Nucleus accumbens (tissue), 56 donors: ENCODE measurements around the gene MAML3.

Source experiments
- DNase-seq, 56 donors: peaks; one replicate each; lab custom pipeline; 2025; lab: John Stamatoyannopoulos, UW

The MAML3 gene

DNA sequence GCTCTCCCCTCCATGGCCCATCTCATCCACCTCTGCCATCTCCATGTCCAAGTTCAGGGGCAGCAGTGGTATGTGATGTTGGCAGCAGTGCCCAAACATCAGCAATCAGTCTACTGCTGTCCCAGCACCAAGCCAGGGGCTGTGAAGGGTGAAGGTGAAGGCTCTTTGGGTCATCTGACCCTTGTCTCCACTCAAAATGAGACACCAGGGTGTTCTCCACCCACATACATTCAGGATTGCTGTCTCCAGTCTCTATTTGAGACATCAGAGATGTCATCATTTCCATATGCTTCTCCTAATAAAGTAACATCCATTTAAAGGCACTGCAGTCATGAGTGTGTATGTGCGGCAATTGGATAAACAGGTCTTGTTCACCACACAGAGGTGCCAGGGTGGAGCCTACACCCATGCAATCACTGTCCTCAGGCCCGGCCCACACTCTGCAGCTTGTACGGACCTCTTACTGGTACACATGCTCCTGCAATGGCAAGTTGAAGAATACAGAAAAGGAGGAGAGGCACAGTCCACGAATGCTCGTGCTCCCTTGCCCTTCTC, 22.2 kb downstream of the MAML3 start:
- DNase-seq, result no peak

GRCh38 chr4:140130677-140131076, 23.3 kb downstream of the MAML3 start:
- DNase-seq, result no peak

- DNase-seq, result no peak
Measured at GRCh38 chr4:140127422-140127821, 26.6 kb downstream of the MAML3 start.

DNA sequence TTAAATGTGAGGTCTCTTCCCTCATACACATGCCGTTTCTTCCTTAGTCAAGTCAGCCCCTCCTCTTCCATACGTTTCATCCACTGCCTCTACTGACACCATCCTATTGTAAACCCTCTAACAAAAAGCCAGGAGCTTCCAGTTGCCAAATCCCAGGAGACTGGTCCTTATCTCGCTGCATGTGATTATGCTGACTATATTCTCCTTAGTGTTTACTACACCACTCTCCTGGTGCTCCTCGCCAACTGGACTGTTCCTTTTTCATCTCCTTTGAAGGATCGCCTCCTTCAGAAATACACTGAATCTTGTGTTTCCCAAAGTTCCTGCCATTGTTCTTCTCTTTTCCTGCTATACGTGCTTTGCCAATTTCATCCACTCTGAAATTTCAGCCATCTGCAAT, 27.7 kb downstream of the MAML3 start:
- no peak for DNase-seq

DNA sequence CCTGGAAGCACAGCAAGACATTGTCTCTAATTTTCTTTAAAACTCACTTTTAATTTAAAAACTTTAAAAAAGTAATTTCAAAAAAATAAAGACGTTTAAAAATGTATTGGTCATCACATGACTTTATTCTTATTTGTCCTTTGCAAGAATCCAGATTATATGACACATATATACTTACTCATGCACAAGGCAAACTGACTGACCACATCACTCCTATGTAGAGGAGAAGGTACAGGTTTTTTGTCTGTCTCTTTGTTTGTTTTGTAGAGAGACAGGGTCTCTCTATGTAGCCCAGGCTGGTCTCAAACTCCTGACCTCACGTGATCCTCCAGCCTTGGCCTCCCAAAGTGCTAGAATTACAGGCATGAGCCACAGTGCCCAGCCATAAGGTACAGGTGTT, 28.6 kb downstream of the MAML3 start:
- DNase-seq, result no peak

DNA sequence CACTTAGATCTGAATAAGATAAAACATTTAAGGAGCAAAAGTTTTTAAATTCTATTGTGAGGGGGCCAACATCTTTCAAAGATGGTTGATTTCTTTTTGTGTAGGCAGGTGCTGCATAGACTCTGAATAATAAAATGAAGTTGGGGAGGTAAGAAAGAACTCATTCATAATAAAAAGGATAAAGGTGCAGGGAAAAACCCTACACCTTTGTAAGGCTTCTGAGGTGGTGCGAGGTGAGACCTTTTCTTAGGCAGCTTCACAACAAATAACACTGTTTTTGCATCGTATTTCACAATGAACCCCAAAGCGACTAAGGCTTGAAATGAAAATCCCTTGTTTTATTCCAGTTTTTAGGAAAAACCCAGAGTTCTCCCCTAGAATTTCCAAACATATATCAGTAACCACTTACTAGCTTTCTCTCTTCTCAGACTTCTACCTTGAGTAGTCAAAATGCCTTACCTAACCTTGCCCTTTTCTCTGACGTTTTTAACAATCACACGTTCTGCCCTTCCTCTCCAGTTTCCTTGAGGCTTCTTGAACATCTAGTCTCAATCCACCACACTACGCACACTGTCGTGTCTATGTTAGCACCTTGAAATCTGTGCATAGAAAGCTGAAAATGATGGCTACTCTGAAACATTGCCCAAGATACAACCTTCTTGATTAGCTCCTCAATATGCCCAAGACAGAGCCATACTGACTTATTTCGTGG, 30.2 kb downstream of the MAML3 start:
- no peak for DNase-seq

DNA sequence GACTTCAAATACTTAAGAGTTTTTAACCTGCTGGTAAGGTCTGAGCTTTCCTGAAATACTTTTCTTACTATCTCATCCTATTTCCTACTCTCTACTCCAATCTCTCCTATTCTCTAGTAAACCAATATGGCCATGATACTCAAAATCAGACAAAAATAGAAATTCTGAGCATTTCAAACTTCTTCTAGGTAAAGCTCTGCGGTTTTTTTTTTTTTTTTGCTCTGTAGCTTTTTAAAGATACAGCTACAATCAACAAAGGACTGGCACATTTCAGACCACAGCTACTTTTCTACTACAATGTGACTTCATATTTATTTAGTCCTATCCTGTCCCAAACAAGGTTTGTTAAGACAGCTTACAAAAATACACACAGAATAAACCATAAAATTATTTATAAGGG, 31.1 kb downstream of the MAML3 start:
- no peak for DNase-seq

GRCh38 chr4:140121646-140122045, 32.3 kb downstream of the MAML3 start:
- no peak for DNase-seq

GRCh38 chr4:140118931-140119640, 34.9 kb downstream of the MAML3 start:
- DNase-seq, result no peak

GRCh38 chr4:140117947-140118346, 36.0 kb downstream of the MAML3 start:
- DNase-seq, result no peak

DNA sequence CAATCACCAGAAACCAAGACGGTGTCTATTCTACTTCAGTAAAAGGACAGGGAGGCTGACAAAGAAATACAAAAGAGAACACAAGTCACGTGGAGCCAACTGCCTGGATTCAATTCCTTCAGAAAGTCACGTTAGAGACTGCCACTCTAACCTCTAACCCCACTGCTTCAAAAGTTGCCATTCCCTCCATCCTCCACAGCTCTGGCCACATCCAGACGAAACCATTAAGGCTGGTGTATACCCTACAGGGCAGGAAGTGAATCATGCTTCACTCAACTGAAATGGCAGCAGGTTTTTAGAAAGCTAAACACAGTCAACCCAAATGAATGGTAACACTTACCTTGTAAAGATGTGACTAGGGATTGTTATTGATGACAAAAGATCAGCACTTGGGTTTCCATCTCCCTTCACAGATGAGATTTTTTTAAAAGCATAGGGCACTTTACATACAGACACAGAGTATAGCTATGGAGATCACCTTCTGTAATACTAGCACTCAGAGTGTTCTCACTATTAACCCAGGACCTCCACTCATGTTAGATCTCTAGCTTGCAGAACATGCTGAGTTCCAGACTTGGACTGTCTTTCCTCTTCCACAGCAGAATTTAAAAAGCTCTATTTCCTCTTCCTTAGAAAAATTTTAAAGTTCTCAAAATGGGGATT, 37.4 kb downstream of the MAML3 start:
- DNase-seq, result no peak

GRCh38 chr4:140115140-140115539, 38.8 kb downstream of the MAML3 start:
- no peak for DNase-seq

DNA sequence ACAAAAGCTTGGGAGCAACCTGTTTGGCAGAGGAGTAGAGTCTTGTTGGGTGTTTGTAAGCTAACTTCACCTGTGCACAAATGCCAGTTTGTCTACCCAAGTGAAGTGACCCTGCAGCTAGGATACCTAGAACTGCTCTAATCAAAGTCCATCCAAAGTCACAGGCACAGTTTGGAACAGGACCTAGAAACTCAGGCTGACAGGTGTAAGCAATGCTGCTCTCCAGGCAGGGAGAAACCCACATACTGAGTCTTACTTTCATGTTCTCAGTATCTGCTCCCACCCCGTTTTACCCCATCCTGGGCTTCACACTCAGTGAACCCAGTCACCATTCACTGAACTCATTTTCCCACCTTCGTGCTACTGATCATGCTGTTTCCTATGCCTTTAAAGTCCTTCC, 40.3 kb downstream of the MAML3 start:
- DNase-seq, result no peak

DNA sequence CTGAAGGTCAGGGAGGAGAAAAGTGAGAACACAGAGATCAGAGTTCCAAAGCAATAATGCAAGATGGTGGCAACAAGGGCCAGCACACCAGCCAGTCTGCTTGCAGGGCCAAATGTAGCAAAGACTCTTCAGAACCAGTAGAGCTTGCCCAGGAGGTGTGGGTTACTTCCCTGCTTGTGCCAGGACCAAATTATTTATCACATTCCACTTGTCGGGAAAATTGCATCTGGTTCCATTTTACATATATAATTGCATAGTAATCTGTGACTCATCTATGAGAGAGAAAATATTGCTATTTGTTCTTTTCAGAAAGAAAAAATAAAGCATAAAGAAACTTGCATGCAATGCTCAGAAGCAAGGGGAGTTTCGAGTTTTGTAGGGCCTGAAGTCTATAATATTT, 41.4 kb downstream of the MAML3 start:
- no peak for DNase-seq

DNA sequence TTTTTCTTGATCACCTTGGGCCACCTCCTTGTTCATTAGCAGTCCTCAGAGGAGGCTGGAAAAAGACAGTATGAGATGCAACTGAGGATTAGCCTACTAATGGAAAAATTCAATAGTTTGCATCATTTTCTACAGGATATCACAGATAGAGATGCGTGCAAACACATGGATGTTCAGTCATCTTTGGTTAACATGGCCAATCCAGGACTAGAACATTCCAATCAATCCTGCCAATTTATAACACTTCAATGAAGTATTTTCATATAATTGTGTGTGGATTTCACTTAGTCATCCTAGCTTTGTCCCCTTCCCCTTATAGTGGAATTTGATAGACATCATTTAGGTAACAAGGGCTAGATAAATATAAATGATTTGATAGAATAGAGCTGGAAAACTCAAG, 42.7 kb downstream of the MAML3 start:
- no peak for DNase-seq

DNA sequence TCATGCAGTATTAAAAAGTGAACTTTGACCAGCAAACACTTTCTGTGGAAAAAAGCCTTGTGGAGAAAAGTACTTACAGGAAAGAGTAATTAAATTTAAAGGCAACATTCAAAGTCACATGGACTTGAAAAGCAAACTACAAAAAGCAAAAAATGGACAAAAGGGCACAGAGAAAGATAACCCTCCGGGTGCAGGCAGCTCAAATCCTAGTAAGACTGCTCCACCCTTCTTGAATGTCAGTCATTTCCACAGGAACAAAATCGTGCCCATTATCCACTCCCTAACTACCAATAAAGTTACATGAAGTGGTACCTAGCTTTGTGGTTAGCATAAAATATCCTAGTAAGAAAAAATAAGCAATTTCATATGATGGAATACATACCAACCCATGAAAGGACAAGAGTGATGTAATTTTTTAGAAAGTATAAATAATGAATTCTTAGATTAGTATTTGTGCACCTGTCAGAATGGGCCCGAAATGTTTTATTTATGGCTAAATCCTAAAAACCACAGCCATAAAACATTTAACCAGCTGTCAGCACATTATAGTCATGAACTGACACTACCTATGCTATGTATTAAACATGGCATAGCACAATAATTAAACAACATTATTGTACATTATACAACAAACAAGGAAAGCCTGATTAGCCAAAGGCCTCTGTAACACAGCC, 43.3 kb downstream of the MAML3 start:
- DNase-seq, result no peak

DNA sequence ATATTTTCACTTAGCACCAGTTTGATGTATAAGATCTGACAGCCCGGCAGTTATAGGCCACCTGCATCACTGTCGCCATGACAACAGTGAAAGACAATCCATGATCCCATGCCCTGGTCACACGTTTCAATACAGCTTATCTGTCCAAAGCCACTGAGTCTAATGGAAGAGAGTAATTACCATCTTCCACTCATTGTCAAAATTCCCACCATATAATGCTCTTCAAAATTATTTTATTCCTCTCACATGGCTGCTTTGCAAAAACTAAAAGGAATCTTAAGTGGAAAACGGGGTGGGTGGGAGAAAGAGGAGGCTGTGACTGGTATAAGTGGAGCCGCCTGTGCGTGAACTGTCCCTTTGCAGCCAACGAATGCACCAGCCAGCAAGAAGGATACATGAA, 44.2 kb downstream of the MAML3 start:
- DNase-seq, result no peak

DNA sequence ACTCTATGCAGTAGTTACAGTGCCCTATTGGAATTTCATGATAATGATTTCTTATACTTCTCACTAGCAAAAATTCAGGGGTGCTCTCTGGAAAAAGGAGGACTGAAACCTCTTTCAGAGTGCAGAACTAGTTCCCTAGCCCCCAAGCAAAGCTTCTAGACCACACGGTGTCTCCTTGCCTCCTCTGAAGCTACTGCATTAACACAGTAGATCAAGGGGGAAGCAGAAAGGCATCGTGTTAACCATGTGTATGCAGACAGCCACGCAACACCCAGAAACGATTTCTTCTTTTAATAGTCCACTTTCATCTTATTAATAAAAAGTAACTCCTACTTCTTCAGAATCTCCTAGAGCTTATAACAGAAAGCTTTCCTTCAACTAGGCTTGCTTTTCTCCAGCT, 44.7 kb downstream of the MAML3 start:
- no peak for DNase-seq

DNA sequence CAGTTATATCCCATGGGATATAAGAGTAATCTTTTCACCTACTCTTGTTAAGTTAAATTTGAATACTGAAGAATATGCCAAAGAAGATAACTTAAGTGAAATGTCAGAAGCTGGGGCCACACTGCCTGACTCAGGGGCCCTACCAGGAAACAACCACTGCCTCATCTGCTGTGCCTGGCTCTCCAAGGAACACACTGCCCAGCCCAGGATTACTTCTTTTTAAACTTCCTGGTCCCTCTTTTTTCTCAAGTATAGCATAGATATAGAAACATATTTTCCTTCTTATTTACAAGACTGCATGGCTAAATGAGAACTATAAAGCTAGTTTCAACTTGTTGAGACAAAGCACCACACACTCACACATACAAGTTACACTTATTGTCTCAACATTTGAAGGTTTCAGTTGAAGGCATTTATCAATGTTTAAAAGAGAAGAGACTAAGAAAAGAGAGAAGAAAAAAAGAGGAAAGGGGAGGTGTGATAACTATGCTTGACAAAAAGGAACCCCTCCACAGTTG, 45.2 kb downstream of the MAML3 start:
- no peak for DNase-seq

GRCh38 chr4:140108243-140108642, 45.7 kb downstream of the MAML3 start:
- no peak for DNase-seq
